Endothelial cell of umbilical vein (primary cell): ENCODE data around the gene CLIP2.

Source experiments
- EZH2 ChIP-seq: IDR thresholded peaks from 2 replicates; pipeline ENCODE4 v1.6.1; 2012; ENCODE audit warnings: borderline replicate concordance, low read depth, mild to moderate bottlenecking, moderate library complexity, low read length, inconsistent platforms; ENCODE audit not compliant: severe bottlenecking
- FOS ChIP-seq: IDR thresholded peaks from 2 replicates; pipeline ENCODE4 v1.6.1; 2011; ENCODE audit warnings: mild to moderate bottlenecking, low read length, moderate library complexity, borderline replicate concordance; ENCODE audit not compliant: insufficient read depth
- MYC ChIP-seq: IDR thresholded peaks from one replicate; pipeline ENCODE4 v1.6.1; 2011; ENCODE audit warnings: mild to moderate bottlenecking, low read depth, low read length
- POLR2A ChIP-seq: IDR thresholded peaks from 2 replicates; pipeline ENCODE4 v1.6.1; 2012; ENCODE audit warnings: low read depth, mild to moderate bottlenecking, control low read depth, low read length
- POLR2AphosphoS5 ChIP-seq: IDR thresholded peaks from 2 replicates; pipeline ENCODE4 v1.6.1; 2012; ENCODE audit warnings: low read depth, mild to moderate bottlenecking, control low read depth, low read length, moderate library complexity; ENCODE audit not compliant: insufficient read depth
- TF ChIP-seq, protein P1 (sequence below), 2 donors: IDR thresholded peaks; 1 replicate in 1 of 2; 2 replicates in 1 of 2; pipeline ENCODE4 v1.5.1; 2011; ENCODE audit warnings: low read length in 2 of 2, mild to moderate bottlenecking in 2 of 2, moderate library complexity in 2 of 2, control low read depth in 1 of 2, inconsistent platforms in 1 of 2, low read depth in 1 of 2; ENCODE audit not compliant: insufficient read depth in 1 of 2; ENCODE audit errors: extremely low read depth in 1 of 2
- TF ChIP-seq, protein P2 (sequence below): IDR thresholded peaks from 2 replicates; pipeline ENCODE4 v1.6.1; 2011; ENCODE audit not compliant: insufficient read depth, insufficient read length

DNA sequence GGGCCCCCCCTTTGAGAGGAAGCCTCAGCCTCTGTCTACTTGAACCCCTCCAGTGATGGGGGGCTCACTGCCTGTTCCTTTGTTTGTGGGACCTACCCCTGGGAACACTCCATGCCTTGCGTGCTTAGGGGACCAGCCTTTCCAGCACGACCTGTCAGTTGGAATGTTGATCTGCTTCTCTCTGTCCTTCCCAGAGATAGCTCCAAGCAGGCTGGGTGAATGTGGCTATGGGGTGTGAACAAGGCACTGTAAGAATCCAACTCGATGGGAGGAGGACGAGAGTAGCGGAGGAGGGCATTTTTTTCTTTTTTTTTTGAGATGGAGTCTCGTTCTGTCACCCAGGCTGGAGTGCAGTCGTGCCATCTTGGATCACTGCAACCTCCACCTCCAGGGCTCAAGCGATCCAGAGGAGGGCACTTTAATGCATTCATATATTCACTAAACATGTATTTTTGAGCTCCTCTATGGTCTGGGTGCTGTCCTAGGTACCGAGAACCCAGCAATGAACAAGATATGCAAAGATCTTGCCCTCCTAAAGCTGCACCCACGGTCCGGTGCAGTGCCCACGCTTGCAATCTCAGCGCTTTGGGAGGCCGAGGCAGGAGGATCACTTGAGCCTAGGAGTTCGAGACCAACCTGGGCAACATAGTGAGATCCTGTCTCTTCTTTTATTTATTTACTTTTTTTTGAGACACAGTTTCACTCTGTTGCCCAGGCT lies 8.5 kb downstream of the CLIP2 start:
- TF ChIP-seq POLR2A (no peak), POLR2AphosphoS5 (no peak), MYC (no peak), FOS (no peak), EZH2 (no peak)
- TF ChIP-seq, protein P1, sequence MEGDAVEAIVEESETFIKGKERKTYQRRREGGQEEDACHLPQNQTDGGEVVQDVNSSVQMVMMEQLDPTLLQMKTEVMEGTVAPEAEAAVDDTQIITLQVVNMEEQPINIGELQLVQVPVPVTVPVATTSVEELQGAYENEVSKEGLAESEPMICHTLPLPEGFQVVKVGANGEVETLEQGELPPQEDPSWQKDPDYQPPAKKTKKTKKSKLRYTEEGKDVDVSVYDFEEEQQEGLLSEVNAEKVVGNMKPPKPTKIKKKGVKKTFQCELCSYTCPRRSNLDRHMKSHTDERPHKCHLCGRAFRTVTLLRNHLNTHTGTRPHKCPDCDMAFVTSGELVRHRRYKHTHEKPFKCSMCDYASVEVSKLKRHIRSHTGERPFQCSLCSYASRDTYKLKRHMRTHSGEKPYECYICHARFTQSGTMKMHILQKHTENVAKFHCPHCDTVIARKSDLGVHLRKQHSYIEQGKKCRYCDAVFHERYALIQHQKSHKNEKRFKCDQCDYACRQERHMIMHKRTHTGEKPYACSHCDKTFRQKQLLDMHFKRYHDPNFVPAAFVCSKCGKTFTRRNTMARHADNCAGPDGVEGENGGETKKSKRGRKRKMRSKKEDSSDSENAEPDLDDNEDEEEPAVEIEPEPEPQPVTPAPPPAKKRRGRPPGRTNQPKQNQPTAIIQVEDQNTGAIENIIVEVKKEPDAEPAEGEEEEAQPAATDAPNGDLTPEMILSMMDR (IDR thresholded peaks at IDR 0.05; ENCODE audit: extremely low read depth in 1 of 2, insufficient read depth in 1 of 2, low read depth in 1 of 2, low read length in 2 of 2), result no peak
- TF ChIP-seq, protein P2, sequence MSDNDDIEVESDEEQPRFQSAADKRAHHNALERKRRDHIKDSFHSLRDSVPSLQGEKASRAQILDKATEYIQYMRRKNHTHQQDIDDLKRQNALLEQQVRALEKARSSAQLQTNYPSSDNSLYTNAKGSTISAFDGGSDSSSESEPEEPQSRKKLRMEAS, result no peak
